Cardiac muscle cell (in vitro differentiated cells and primary cell): ENCODE data around the gene FH. TPM values are rescaled to one million over a fixed set of nuclear protein-coding genes. Genes with fewer than 3 reads are reported as not detected.
A peak's percentile ranks its signal among the peaks of the same experiment; 100 is the strongest.

Experiments
- DNase-seq, 2 donors: peaks; one replicate each; pipeline versions ENCODE4 v3.0.0 to v3.0.0-alpha.2; 2010 to 2017; ENCODE audit warnings: low read depth in 1 of 2, low spot score in 1 of 2
- H3K27ac ChIP-seq: fragments of 200-600 bp; sonication (generic); 2 replicates; pipeline ENCODE4 v1.5.1; 2016
- H3K27me3 ChIP-seq: fragments of 200-600 bp; sonication (generic); 2 replicates; pipeline ENCODE4 v1.6.0; 2016; ENCODE audit warnings: control low read depth
- H3K36me3 ChIP-seq: fragments of 200-600 bp; sonication (generic); 2 replicates; pipeline ENCODE4 v1.5.1; 2016; ENCODE audit warnings: control low read depth
- H3K4me1 ChIP-seq: fragments of 200-600 bp; sonication (generic); 2 replicates; pipeline ENCODE4 v1.8.1; 2017; ENCODE audit warnings: low read depth, mild to moderate bottlenecking, mixed run types
- H3K4me3 ChIP-seq: fragments of 200-600 bp; sonication (generic); 2 replicates; pipeline ENCODE4 v1.5.1; 2016; ENCODE audit warnings: mild to moderate bottlenecking
- H3K9me3 ChIP-seq: fragments of 200-600 bp; sonication (generic); 2 replicates; pipeline ENCODE4 v1.5.1; 2017; ENCODE audit warnings: low read depth, mild to moderate bottlenecking, control low read depth
- CTCF ChIP-seq: IDR thresholded peaks from 2 replicates; pipeline ENCODE4 v1.5.1; 2012; ENCODE audit warnings: low read depth, mild to moderate bottlenecking, low read length
- polyA plus RNA-seq: library from polyadenylated mRNA; unstranded; fragments of >200 nt; fragmentation: Nextera tagmentation; extraction: Ambion mirVana; gene quantifications from 2 replicates; pipeline ENCODE4 v1.2.1, GENCODE V29; 2016
- total RNA-seq: library from RNA; depleted of rRNA; stranded (reverse); fragments of >200 nt; gene quantifications from 2 replicates; pipeline ENCODE4 v1.2.3, GENCODE V29; 2016

The FH gene
- total and polyA plus RNA-seq, 2 experiments from 2014 or later = 96.9 to 175 TPM

- no peak for TF ChIP-seq CTCF
- Histone ChIP-seq H3K27me3 (no peaks in the 10 kb centered on the region), H3K36me3 (no peaks in the 10 kb centered on the region), H3K4me3 (no peak overlapping the region), H3K9me3 (no peaks in the 10 kb centered on the region), H3K4me1 (no peaks in the 10 kb centered on the region), H3K27ac (no peak overlapping the region)
- no peak for DNase-seq
Observed at GRCh38 chr1:241470361-241470760, 49.2 kb downstream of the FH start.

- TF ChIP-seq CTCF = no peak
- H3K27me3 ChIP-seq = no peaks in the 10 kb centered on the region
- H3K27ac ChIP-seq = no peak overlapping the region
Observed at GRCh38 chr1:241465673-241466072, 53.9 kb downstream of the FH start.

GRCh38 chr1:241464985-241465384 lies 54.6 kb downstream of the FH start:
- H3K4me3 ChIP-seq = no peak overlapping the region
- H3K36me3 ChIP-seq = no peaks in the 10 kb centered on the region
- no peak for DNase-seq
- no peaks in the 10 kb centered on the region for H3K4me1 ChIP-seq
- H3K27me3 ChIP-seq = no peaks in the 10 kb centered on the region
- H3K27ac ChIP-seq = no peak overlapping the region
- no peaks in the 10 kb centered on the region for H3K9me3 ChIP-seq
- no peak for TF ChIP-seq CTCF

More at GRCh38 chr1:241465673-241466072, 53.9 kb downstream of the FH start:
- Histone ChIP-seq H3K4me1 (no peaks in the 10 kb centered on the region), H3K4me3 (no peak overlapping the region), H3K9me3 (no peaks in the 10 kb centered on the region), H3K36me3 (no peaks in the 10 kb centered on the region)
- DNase-seq = no peak

- H3K27me3 ChIP-seq = no peaks in the 10 kb centered on the region
- no peaks in the 10 kb centered on the region for H3K36me3 ChIP-seq
- no peaks in the 10 kb centered on the region for H3K4me1 ChIP-seq
- peak in 1 of 2 donors; percentile 71 for DNase-seq
- no peak overlapping the region for H3K4me3 ChIP-seq
- no peak for TF ChIP-seq CTCF
- H3K27ac ChIP-seq = no peak overlapping the region
- no peaks in the 10 kb centered on the region for H3K9me3 ChIP-seq
Observed at GRCh38 chr1:241462391-241462790, 57.2 kb downstream of the FH start.

- H3K9me3 ChIP-seq = no peaks in the 10 kb centered on the region
- no peaks in the 10 kb centered on the region for H3K36me3 ChIP-seq
- no peak for DNase-seq
- no peak for TF ChIP-seq CTCF
- H3K4me3 ChIP-seq = no peak overlapping the region
- no peak overlapping the region for H3K27ac ChIP-seq
- no peaks in the 10 kb centered on the region for H3K27me3 ChIP-seq
- H3K4me1 ChIP-seq = no peaks in the 10 kb centered on the region
Observed at GRCh38 chr1:241460098-241460873, 59.3 kb downstream of the FH start.
